Measurements from ENCODE around the gene VPREB3. TPM values are rescaled to one million over a fixed set of nuclear protein-coding genes. Genes with fewer than 3 reads are reported as not detected.

Gene VPREB3
- total RNA-seq, 1 experiment from 2014 or later, result not detected

GRCh38 chr22:23751441-23751996 is 2.7 kb downstream of the VPREB3 start:
- no peaks in the 10 kb centered on the region for H3K9me3 Mint-ChIP-seq (ENCODE audit: low read depth, unreplicated experiment)
- peaks cover 26% of the 10 kb centered on the region for H3K36me3 Mint-ChIP-seq (ENCODE audit: insufficient read depth, unreplicated experiment)
- peak overlapping the region; percentile 90 for H3K4me3 Mint-ChIP-seq (ENCODE audit: low read depth, unreplicated experiment)
- peak; percentile 60 for DNase-seq
- H3K4me1 Mint-ChIP-seq (ENCODE audit: low read depth, unreplicated experiment), result peaks cover 20% of the 10 kb centered on the region
- TF ChIP-seq, protein P1, sequence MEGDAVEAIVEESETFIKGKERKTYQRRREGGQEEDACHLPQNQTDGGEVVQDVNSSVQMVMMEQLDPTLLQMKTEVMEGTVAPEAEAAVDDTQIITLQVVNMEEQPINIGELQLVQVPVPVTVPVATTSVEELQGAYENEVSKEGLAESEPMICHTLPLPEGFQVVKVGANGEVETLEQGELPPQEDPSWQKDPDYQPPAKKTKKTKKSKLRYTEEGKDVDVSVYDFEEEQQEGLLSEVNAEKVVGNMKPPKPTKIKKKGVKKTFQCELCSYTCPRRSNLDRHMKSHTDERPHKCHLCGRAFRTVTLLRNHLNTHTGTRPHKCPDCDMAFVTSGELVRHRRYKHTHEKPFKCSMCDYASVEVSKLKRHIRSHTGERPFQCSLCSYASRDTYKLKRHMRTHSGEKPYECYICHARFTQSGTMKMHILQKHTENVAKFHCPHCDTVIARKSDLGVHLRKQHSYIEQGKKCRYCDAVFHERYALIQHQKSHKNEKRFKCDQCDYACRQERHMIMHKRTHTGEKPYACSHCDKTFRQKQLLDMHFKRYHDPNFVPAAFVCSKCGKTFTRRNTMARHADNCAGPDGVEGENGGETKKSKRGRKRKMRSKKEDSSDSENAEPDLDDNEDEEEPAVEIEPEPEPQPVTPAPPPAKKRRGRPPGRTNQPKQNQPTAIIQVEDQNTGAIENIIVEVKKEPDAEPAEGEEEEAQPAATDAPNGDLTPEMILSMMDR (IDR thresholded peaks at IDR 0.05; ENCODE audit: unreplicated experiment), result no peak
- peak overlapping the region; percentile 78 for H3K27ac Mint-ChIP-seq (ENCODE audit: unreplicated experiment)
- intact Hi-C loops (cut with micrococcal nuclease; ENCODE audit: unreplicated experiment), result no loop called here
- CTCF ChIA-PET, result interaction anchor here (1.0 kb wide), 1 partner anchor 10 kb away, joined by 8 read pairs; no protein-coding TSS in a partner anchor
- H3K27me3 Mint-ChIP-seq (ENCODE audit: unreplicated experiment), result no peaks in the 10 kb centered on the region
- no TSS peak for BruUV-seq (replicated peaks)

DNA sequence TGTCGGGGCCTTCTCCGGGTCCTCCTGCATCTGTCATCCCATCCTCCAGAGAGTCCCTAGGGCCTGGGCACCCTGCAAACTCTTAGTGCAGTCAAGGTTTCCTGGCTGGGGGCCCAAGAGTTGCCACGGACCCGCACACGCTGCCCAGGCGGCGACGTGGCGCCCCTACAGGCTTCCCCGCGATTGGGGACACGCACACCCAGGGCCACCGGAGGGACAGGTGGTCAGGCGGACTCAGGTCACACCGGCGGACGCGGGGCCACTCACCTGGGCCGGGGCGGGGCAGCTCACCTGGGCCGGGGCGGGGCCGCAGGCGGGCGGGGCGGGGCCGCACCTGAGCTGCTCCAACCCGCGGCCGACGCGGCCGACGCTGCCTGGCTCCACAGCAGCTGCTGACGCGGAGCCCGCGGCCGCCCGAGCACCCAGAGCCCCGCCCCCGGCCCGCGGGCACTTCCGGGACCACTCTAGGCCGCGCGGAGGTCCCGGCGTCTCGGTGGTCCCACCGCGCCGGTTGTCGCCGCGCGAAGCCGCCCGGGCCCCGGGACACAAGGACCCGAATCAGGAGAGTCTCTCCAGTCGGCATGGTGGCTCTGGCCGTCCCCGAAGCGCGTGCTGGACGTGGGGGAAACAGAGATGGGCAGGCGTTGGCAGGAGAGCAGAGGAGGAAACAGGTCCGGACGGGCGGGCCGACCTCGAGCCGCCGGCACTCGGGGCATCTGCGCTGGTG is 3.3 kb downstream of the VPREB3 start, which contains the start of gene ZNF70:
Gene ZNF70, minus strand, starts transcription at position 399 of the 727 bp plus-strand sequence. CDS start 5,972 bp downstream, outside the sequence.
- Mint-ChIP-seq H3K27me3 (ENCODE audit: unreplicated experiment) (no peaks in the 10 kb centered on the region), H3K9me3 (ENCODE audit: low read depth, unreplicated experiment) (no peaks in the 10 kb centered on the region), H3K27ac (ENCODE audit: unreplicated experiment) (peak within 1 kb of the TSS; percentile 78), H3K4me3 (ENCODE audit: low read depth, unreplicated experiment) (peak within 1 kb of the TSS; percentile 90), H3K4me1 (ENCODE audit: low read depth, unreplicated experiment) (peaks cover 27% of the 10 kb centered on the region), H3K36me3 (ENCODE audit: insufficient read depth, unreplicated experiment) (peaks cover 26% of the 10 kb centered on the region)
- DNase-seq, result peak; percentile 93
- CTCF ChIA-PET, result interaction anchor here (1.0 kb wide), 1 partner anchor 11 kb away, joined by 8 read pairs; no protein-coding TSS in a partner anchor
- intact Hi-C loops (cut with micrococcal nuclease; ENCODE audit: unreplicated experiment), result no loop called here
- no TSS peak for BruUV-seq (replicated peaks)
- TF ChIP-seq, protein P1 (IDR thresholded peaks at IDR 0.05; ENCODE audit: unreplicated experiment), result no peak

- peaks cover 30% of the 10 kb centered on the region for H3K4me1 Mint-ChIP-seq (ENCODE audit: low read depth, unreplicated experiment)
- no peak for DNase-seq
- BruUV-seq (replicated peaks), result TSS peak; percentile 76
- peak overlapping the region; percentile 78 for H3K27ac Mint-ChIP-seq (ENCODE audit: unreplicated experiment)
- CTCF ChIA-PET, result interaction anchor here (1.0 kb wide), 1 partner anchor 12 kb away, joined by 8 read pairs; no protein-coding TSS in a partner anchor
- intact Hi-C loops (cut with micrococcal nuclease; ENCODE audit: unreplicated experiment), result no loop called here
- H3K36me3 Mint-ChIP-seq (ENCODE audit: insufficient read depth, unreplicated experiment), result peaks cover 26% of the 10 kb centered on the region
- H3K27me3 Mint-ChIP-seq (ENCODE audit: unreplicated experiment), result no peaks in the 10 kb centered on the region
- H3K9me3 Mint-ChIP-seq (ENCODE audit: low read depth, unreplicated experiment), result no peaks in the 10 kb centered on the region
- TF ChIP-seq, protein P1 (IDR thresholded peaks at IDR 0.05; ENCODE audit: unreplicated experiment), result no peak
- H3K4me3 Mint-ChIP-seq (ENCODE audit: low read depth, unreplicated experiment), result peak overlapping the region; percentile 90
These were observed 3.9 kb downstream of the VPREB3 start for GRCh38 chr22:23750367-23750713.

- intact Hi-C loops (cut with micrococcal nuclease; ENCODE audit: unreplicated experiment), result no loop called here
- DNase-seq, result no peak
- H3K4me3 Mint-ChIP-seq (ENCODE audit: low read depth, unreplicated experiment), result peak overlapping the region; percentile 90
- peaks cover 28% of the 10 kb centered on the region for H3K36me3 Mint-ChIP-seq (ENCODE audit: insufficient read depth, unreplicated experiment)
- TF ChIP-seq, protein P1 (IDR thresholded peaks at IDR 0.05; ENCODE audit: unreplicated experiment), result no peak
- peak overlapping the region; percentile 78 for H3K27ac Mint-ChIP-seq (ENCODE audit: unreplicated experiment)
- H3K4me1 Mint-ChIP-seq (ENCODE audit: low read depth, unreplicated experiment), result peaks cover 30% of the 10 kb centered on the region
- no peaks in the 10 kb centered on the region for H3K27me3 Mint-ChIP-seq (ENCODE audit: unreplicated experiment)
- BruUV-seq (replicated peaks), result no TSS peak
- no peaks in the 10 kb centered on the region for H3K9me3 Mint-ChIP-seq (ENCODE audit: low read depth, unreplicated experiment)
- CTCF ChIA-PET, result interaction anchor here (0.7 kb wide), 1 partner anchor 942 kb away, joined by 8 read pairs; no protein-coding TSS in a partner anchor
These were observed 4.4 kb downstream of the VPREB3 start for GRCh38 chr22:23749841-23750301.

Measured in Calu3 (cell line).